Esophagus muscularis mucosa (tissue), 4 donors: ENCODE data around the gene ZFP37.

ENCODE experiments used
- CTCF ChIP-seq, 3 experiments: fragments of 200-600 bp in 2 of 3; fragments of 450-650 bp in 1 of 3; sonication (generic) in 2 of 3; IDR thresholded peaks; one replicate each; pipeline ENCODE4 v1.5.1; 2017 to 2019; ENCODE audit warnings: antibody characterized with exemption in 3 of 3, mild to moderate bottlenecking in 2 of 3, moderate library complexity in 1 of 3
- EP300 ChIP-seq: sonication (generic); formaldehyde crosslinking; IDR thresholded peaks from one replicate; pipeline ENCODE4 v1.6.1; 2017; ENCODE audit warnings: antibody characterized with exemption
- POLR2A ChIP-seq: fragments of 450-650 bp; IDR thresholded peaks from one replicate; pipeline ENCODE4 v1.6.1; 2017; ENCODE audit warnings: antibody characterized with exemption, moderate library complexity, mild to moderate bottlenecking, low read depth
- POLR2AphosphoS5 ChIP-seq, 2 donors: sonication (generic); formaldehyde crosslinking; IDR thresholded peaks; one replicate each; pipeline ENCODE4 v1.6.1; 2017; ENCODE audit warnings: antibody characterized with exemption in 2 of 2

GRCh38 chr9:113057193-113057592 is 669 bp upstream of the ZFP37 start:
- TF ChIP-seq CTCF (IDR thresholded peaks at IDR 0.05) (no peak), POLR2A (no peak), POLR2AphosphoS5 (IDR thresholded peaks at IDR 0.05) (no peak), EP300 (no peak)
